ENCODE results near the gene CP. TPM values are rescaled to one million over a fixed set of nuclear protein-coding genes. Genes with fewer than 3 reads are reported as not detected.

The CP gene
- total RNA-seq (2014; rRNA removed; shearing (Covaris generic)): 2.8 and 3.3 TPM in 2 replicates
- polyA plus RNA-seq (2016; fragmentation: Nextera tagmentation; extraction: Ambion mirVana): 2.3 and 3.6 TPM in 2 replicates
- long read RNA-seq: 0 reads

GRCh38 chr3:149221783-149222517 is at the start of gene CP:
Gene CP (minus strand): TSS chr3:149221829. CDS start chr3:149221792, 37 bp downstream.
- H3K4me1 Mint-ChIP-seq: peaks cover 4% of the 10 kb centered on the region; the same call in 2 of the 3 replicates
- H3K4me3 Mint-ChIP-seq: no peak within 1 kb of the TSS
- TF ChIP-seq STAT1 (IDR thresholded peaks at IDR 0.05; ENCODE audit: unreplicated experiment): no peak
- TF ChIP-seq ZNF114 (CRISPR knock-in tag; IDR thresholded peaks at IDR 0.05): no peak
- no peak for TF ChIP-seq NANOG (IDR thresholded peaks at IDR 0.05; ENCODE audit: borderline replicate concordance)
- no peak for TF ChIP-seq POLR2AphosphoS5 (IDR thresholded peaks at IDR 0.05; ENCODE audit: low read depth)
- TF ChIP-seq JUNB (IDR thresholded peaks at IDR 0.05; ENCODE audit: unreplicated experiment): no peak
- TF ChIP-seq REST (IDR thresholded peaks at IDR 0.05; ENCODE audit: unreplicated experiment): no peak
- TF ChIP-seq ZNF331 (CRISPR knock-in tag; IDR thresholded peaks at IDR 0.05; ENCODE audit: low read depth): no peak
- no peak for TF ChIP-seq ETS1 (IDR thresholded peaks at IDR 0.05)
- no peak for TF ChIP-seq EZH2 (IDR thresholded peaks at IDR 0.05; ENCODE audit: low read depth, unreplicated experiment)
- TF ChIP-seq, protein P1, sequence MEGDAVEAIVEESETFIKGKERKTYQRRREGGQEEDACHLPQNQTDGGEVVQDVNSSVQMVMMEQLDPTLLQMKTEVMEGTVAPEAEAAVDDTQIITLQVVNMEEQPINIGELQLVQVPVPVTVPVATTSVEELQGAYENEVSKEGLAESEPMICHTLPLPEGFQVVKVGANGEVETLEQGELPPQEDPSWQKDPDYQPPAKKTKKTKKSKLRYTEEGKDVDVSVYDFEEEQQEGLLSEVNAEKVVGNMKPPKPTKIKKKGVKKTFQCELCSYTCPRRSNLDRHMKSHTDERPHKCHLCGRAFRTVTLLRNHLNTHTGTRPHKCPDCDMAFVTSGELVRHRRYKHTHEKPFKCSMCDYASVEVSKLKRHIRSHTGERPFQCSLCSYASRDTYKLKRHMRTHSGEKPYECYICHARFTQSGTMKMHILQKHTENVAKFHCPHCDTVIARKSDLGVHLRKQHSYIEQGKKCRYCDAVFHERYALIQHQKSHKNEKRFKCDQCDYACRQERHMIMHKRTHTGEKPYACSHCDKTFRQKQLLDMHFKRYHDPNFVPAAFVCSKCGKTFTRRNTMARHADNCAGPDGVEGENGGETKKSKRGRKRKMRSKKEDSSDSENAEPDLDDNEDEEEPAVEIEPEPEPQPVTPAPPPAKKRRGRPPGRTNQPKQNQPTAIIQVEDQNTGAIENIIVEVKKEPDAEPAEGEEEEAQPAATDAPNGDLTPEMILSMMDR (conservative IDR thresholded peaks at IDR 0.05; ENCODE audit: low read depth in 2 of 2): no peak
- no peak for TF ChIP-seq CREB1 (CRISPR knock-in tag; IDR thresholded peaks at IDR 0.05; ENCODE audit: low read depth)
- TF ChIP-seq, protein P2, sequence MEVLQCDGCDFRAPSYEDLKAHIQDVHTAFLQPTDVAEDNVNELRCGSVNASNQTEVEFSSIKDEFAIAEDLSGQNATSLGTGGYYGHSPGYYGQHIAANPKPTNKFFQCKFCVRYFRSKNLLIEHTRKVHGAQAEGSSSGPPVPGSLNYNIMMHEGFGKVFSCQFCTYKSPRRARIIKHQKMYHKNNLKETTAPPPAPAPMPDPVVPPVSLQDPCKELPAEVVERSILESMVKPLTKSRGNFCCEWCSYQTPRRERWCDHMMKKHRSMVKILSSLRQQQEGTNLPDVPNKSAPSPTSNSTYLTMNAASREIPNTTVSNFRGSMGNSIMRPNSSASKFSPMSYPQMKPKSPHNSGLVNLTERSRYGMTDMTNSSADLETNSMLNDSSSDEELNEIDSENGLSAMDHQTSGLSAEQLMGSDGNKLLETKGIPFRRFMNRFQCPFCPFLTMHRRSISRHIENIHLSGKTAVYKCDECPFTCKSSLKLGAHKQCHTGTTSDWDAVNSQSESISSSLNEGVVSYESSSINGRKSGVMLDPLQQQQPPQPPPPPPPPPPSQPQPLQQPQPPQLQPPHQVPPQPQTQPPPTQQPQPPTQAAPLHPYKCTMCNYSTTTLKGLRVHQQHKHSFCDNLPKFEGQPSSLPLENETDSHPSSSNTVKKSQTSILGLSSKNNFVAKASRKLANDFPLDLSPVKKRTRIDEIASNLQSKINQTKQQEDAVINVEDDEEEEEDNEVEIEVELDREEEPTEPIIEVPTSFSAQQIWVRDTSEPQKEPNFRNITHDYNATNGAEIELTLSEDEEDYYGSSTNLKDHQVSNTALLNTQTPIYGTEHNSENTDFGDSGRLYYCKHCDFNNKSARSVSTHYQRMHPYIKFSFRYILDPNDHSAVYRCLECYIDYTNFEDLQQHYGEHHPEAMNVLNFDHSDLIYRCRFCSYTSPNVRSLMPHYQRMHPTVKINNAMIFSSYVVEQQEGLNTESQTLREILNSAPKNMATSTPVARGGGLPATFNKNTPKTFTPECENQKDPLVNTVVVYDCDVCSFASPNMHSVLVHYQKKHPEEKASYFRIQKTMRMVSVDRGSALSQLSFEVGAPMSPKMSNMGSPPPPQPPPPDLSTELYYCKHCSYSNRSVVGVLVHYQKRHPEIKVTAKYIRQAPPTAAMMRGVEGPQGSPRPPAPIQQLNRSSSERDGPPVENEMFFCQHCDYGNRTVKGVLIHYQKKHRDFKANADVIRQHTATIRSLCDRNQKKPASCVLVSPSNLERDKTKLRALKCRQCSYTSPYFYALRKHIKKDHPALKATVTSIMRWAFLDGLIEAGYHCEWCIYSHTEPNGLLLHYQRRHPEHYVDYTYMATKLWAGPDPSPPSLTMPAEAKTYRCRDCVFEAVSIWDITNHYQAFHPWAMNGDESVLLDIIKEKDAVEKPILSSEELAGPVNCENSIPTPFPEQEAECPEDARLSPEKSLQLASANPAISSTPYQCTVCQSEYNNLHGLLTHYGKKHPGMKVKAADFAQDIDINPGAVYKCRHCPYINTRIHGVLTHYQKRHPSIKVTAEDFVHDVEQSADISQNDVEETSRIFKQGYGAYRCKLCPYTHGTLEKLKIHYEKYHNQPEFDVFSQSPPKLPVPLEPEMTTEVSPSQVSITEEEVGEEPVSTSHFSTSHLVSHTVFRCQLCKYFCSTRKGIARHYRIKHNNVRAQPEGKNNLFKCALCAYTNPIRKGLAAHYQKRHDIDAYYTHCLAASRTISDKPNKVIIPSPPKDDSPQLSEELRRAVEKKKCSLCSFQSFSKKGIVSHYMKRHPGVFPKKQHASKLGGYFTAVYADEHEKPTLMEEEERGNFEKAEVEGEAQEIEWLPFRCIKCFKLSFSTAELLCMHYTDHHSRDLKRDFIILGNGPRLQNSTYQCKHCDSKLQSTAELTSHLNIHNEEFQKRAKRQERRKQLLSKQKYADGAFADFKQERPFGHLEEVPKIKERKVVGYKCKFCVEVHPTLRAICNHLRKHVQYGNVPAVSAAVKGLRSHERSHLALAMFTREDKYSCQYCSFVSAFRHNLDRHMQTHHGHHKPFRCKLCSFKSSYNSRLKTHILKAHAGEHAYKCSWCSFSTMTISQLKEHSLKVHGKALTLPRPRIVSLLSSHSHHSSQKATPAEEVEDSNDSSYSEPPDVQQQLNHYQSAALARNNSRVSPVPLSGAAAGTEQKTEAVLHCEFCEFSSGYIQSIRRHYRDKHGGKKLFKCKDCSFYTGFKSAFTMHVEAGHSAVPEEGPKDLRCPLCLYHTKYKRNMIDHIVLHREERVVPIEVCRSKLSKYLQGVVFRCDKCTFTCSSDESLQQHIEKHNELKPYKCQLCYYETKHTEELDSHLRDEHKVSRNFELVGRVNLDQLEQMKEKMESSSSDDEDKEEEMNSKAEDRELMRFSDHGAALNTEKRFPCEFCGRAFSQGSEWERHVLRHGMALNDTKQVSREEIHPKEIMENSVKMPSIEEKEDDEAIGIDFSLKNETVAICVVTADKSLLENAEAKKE (CRISPR knock-in tag; IDR thresholded peaks at IDR 0.05): no peak
- TF ChIP-seq EZH2phosphoT487 (IDR thresholded peaks at IDR 0.05; ENCODE audit: unreplicated experiment): no peak
- no peak within 1 kb of the TSS; the same call in 1 of the 2 replicates for H3K27ac Mint-ChIP-seq
- Histone ChIP-seq H2AFZ (no peak within 1 kb of the TSS), H3K4me2 (no peak within 1 kb of the TSS), H3K4me3 (no peak within 1 kb of the TSS), H3K27ac (ENCODE audit: low read depth) (no peak within 1 kb of the TSS), H3K9me2 (ENCODE audit: insufficient read depth) (no peaks in the 10 kb centered on the region), H3K36me3 (ENCODE audit: insufficient read depth) (no peaks in the 10 kb centered on the region), H3K4me1 (ENCODE audit: insufficient read depth) (no peaks in the 10 kb centered on the region), H3K79me2 (replicated peaks; ENCODE audit: insufficient read depth) (no peaks in the 10 kb centered on the region), H4K20me1 (replicated peaks; ENCODE audit: insufficient read depth) (no peaks in the 10 kb centered on the region), H3F3A (replicated peaks; ENCODE audit: low read depth) (no peaks in the 10 kb centered on the region), H3K27me3 (ENCODE audit: insufficient read depth) (no peaks in the 10 kb centered on the region)
- DNase-seq (ENCODE audit: low spot score): no peak
- peaks cover 3% of the 10 kb centered on the region; the same call in 1 of the 3 replicates for H3K36me3 Mint-ChIP-seq (ENCODE audit: low read depth)
- no peak for ATAC-seq
- H3K9me3 Mint-ChIP-seq: no peaks in the 10 kb centered on the region; the same call in 2 of the 3 replicates
- peaks cover 6% of the 10 kb centered on the region for H3K27me3 Mint-ChIP-seq (ENCODE audit: insufficient read depth, low read depth, poor library complexity)
